Smooth muscle cell (in vitro differentiated cells): ENCODE data around the gene TNFRSF9. TPM values are rescaled to one million over a fixed set of nuclear protein-coding genes. Genes with fewer than 3 reads are reported as not detected.
"Not testable (repeated sequence)": the region's sequence is repeated elsewhere in the genome, so short reads cannot be mapped to it uniquely, and the experiment has no call there.

Experiments used
- DNase-seq: peaks from one replicate; lab custom pipeline; 2025; ENCODE audit not compliant: unreplicated experiment; lab: John Stamatoyannopoulos, UW
- H2AFZ ChIP-seq: fragments of 200-600 bp; sonication (generic); 2 replicates; pipeline ENCODE4 v1.6.0; 2016; ENCODE audit warnings: antibody characterized with exemption, low read depth, mild to moderate bottlenecking
- H3F3A ChIP-seq: fragments of 200-600 bp; sonication (generic); 2 replicates; pipeline ENCODE4 v1.6.0; 2017; ENCODE audit warnings: antibody characterized with exemption, low read depth
- H3K27ac ChIP-seq: fragments of 200-600 bp; sonication (generic); 2 replicates; pipeline ENCODE4 v1.5.1; 2016; ENCODE audit warnings: low read depth, mild to moderate bottlenecking
- H3K27me3 ChIP-seq: fragments of 200-600 bp; sonication (generic); 2 replicates; pipeline ENCODE4 v1.6.1; 2016; ENCODE audit warnings: low read depth, mild to moderate bottlenecking
- H3K36me3 ChIP-seq: fragments of 200-600 bp; sonication (generic); 2 replicates; pipeline ENCODE4 v1.5.1; 2016; ENCODE audit warnings: low read depth
- H3K4me1 ChIP-seq: fragments of 200-600 bp; sonication (generic); 2 replicates; pipeline ENCODE4 v1.5.1; 2016; ENCODE audit warnings: low read depth
- H3K4me2 ChIP-seq: fragments of 200-600 bp; sonication (generic); 2 replicates; pipeline ENCODE4 v1.6.0; 2016; ENCODE audit warnings: mild to moderate bottlenecking
- H3K4me3 ChIP-seq: fragments of 200-600 bp; sonication (generic); 2 replicates; pipeline ENCODE4 v1.5.1; 2016; ENCODE audit warnings: mild to moderate bottlenecking
- H3K79me2 ChIP-seq: fragments of 200-600 bp; sonication (generic); 2 replicates; pipeline ENCODE4 v1.6.0; 2016; ENCODE audit warnings: low read depth, mild to moderate bottlenecking
- H3K9ac ChIP-seq: fragments of 200-600 bp; sonication (generic); 2 replicates; pipeline ENCODE4 v1.6.0; 2016; ENCODE audit warnings: low read depth
- H3K9me3 ChIP-seq: fragments of 200-600 bp; sonication (generic); replicated peaks from 2 replicates; pipeline ENCODE4 v1.5.1; 2016; ENCODE audit warnings: low read depth
- H4K20me1 ChIP-seq: fragments of 200-600 bp; sonication (generic); 2 replicates; pipeline ENCODE4 v1.6.0; 2016; ENCODE audit warnings: low read depth
- CTCF ChIP-seq: fragments of 200-600 bp; sonication (generic); IDR thresholded peaks from 2 replicates; pipeline ENCODE4 v1.5.1; 2017; ENCODE audit warnings: borderline replicate concordance, mild to moderate bottlenecking, antibody characterized with exemption; ENCODE audit not compliant: insufficient read depth, poor library complexity, severe bottlenecking
- WGBS: methylation state at CpG from one replicate; pipeline ENCODE4 v1.1.7; 2016; ENCODE audit warnings: low lambda C conversion rate; 5-methylcytosine and 5-hydroxymethylcytosine counted together
- polyA plus RNA-seq: library from polyadenylated mRNA; unstranded; fragments of >200 nt; fragmentation: Nextera tagmentation; extraction: Ambion mirVana; gene quantifications from 2 replicates; pipeline ENCODE4 v1.2.1, GENCODE V29; 2016
- total RNA-seq: library from RNA; depleted of rRNA; stranded (reverse); fragments of >200 nt; gene quantifications from 2 replicates; pipeline ENCODE4 v1.2.3, GENCODE V29; 2014

Gene TNFRSF9
- total and polyA plus RNA-seq, 2 experiments from 2014 or later: 0.09 to 0.45 TPM

DNA sequence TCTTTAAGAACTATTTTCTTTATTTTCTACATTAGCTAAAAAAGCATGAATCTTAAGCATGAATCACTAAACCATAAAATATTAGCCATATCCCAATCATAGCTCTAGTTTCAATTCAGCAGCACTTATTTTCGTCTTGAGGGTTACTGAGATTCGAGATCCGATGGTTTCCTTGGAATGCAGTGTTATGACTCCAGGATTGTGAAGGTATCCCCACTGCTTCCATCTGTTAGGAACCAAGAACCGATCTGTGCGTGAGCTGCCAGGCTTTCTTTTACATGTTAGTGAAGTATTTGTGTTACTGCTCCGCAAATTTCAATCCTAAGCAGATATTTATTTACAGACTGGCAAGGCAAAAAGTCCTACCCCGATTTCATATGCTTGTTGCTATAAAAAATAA is 18.8 kb downstream of the TNFRSF9 start:
- H3K4me1 ChIP-seq: no peaks in the 10 kb centered on the region
- 89% methylated on average over 7 of the region's 7 CpGs for WGBS
- H4K20me1 ChIP-seq: no peaks in the 10 kb centered on the region
- no peaks in the 10 kb centered on the region for H3K27me3 ChIP-seq
- no peaks in the 10 kb centered on the region for H3F3A ChIP-seq
- H3K9ac ChIP-seq: no peak overlapping the region
- H2AFZ ChIP-seq: peak overlapping the region; percentile 30
- no peaks in the 10 kb centered on the region for H3K9me3 ChIP-seq
- H3K4me2 ChIP-seq: no peak overlapping the region
- H3K36me3 ChIP-seq: no peaks in the 10 kb centered on the region
- H3K4me3 ChIP-seq: no peak overlapping the region
- TF ChIP-seq CTCF: no peak
- peak overlapping the region; percentile 19 for H3K27ac ChIP-seq
- H3K79me2 ChIP-seq: no peaks in the 10 kb centered on the region
- DNase-seq: no peak

GRCh38 chr1:7919880-7920279 is 20.8 kb downstream of the TNFRSF9 start:
- no peak overlapping the region for H3K9ac ChIP-seq
- 95% methylated on average over 5 of the region's 5 CpGs for whole genome bisulfite sequencing
- H3K27me3 ChIP-seq: no peaks in the 10 kb centered on the region
- no peak overlapping the region for H3K4me2 ChIP-seq
- H3F3A ChIP-seq: no peaks in the 10 kb centered on the region
- TF ChIP-seq CTCF: no peak
- no peaks in the 10 kb centered on the region for H4K20me1 ChIP-seq
- H3K4me3 ChIP-seq: no peak overlapping the region
- H3K27ac ChIP-seq: no peak overlapping the region
- no peaks in the 10 kb centered on the region for H3K36me3 ChIP-seq
- H3K4me1 ChIP-seq: no peaks in the 10 kb centered on the region
- H3K79me2 ChIP-seq: no peaks in the 10 kb centered on the region
- DNase-seq: no peak
- no peaks in the 10 kb centered on the region for H3K9me3 ChIP-seq
- H2AFZ ChIP-seq: no peak overlapping the region

DNA sequence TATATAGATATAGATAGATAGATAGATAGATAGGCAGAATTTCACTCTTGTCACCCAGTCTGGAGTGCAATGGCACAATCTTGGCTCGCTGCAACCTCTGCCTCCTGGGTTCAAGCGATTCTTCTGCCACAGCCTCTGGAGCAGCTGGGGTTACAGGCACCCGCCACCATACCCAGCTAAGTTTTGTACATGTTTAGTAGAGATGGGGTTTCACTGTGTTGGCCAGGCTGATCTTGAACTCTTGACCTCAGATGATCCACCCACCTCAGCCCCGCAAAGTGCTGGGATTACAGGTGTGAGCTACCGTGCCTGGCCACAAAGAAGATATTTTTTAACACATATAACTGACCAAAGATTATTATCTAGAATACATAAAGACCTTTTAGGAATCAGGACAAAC is 22.7 kb downstream of the TNFRSF9 start:
- not testable (repeated sequence) for H3K79me2 ChIP-seq, H3K4me2 ChIP-seq, H3K4me1 ChIP-seq, H3K9ac ChIP-seq, H3K9me3 ChIP-seq, H3K4me3 ChIP-seq, H2AFZ ChIP-seq, H4K20me1 ChIP-seq, DNase-seq, H3K27me3 ChIP-seq, H3K27ac ChIP-seq, H3F3A ChIP-seq, H3K36me3 ChIP-seq
- 92% methylated on average over 5 of the region's 5 CpGs for WGBS

- no peak overlapping the region for H3K9ac ChIP-seq
- no peak overlapping the region for H3K27ac ChIP-seq
- no peak for TF ChIP-seq CTCF
- H3K27me3 ChIP-seq: no peaks in the 10 kb centered on the region
- no peaks in the 10 kb centered on the region for H4K20me1 ChIP-seq
- no peaks in the 10 kb centered on the region for H3F3A ChIP-seq
- no peak overlapping the region for H2AFZ ChIP-seq
- no peaks in the 10 kb centered on the region for H3K36me3 ChIP-seq
- H3K4me1 ChIP-seq: no peaks in the 10 kb centered on the region
- DNase-seq: no peak
- 94% methylated on average over 2 of the region's 2 CpGs for WGBS
- H3K4me2 ChIP-seq: no peak overlapping the region
- no peaks in the 10 kb centered on the region for H3K79me2 ChIP-seq
- H3K9me3 ChIP-seq: no peaks in the 10 kb centered on the region
- H3K4me3 ChIP-seq: no peak overlapping the region
Observed at GRCh38 chr1:7916501-7916830, 24.2 kb downstream of the TNFRSF9 start.
